ENCODE results near the gene RNFT1.
"Not testable (repeated sequence)": the region's sequence is repeated elsewhere in the genome, so short reads cannot be mapped to it uniquely, and the experiment has no call there.

RNFT1 gene

GRCh38 chr17:59964482-59965328 lies at the start of gene RNFT1:
RNFT1 (minus strand) TSS chr17:59964740; CDS start chr17:59964663, 77 bp downstream.
- DNase-seq (ENCODE audit: low spot score): peak; percentile 95

GRCh38 chr17:60009326-60009725 lies 44.8 kb upstream of the RNFT1 start:
- DNase-seq (ENCODE audit: low spot score): not testable (repeated sequence)

GRCh38 chr17:60008377-60008776 lies 43.8 kb upstream of the RNFT1 start:
- DNase-seq (ENCODE audit: low spot score): not testable (repeated sequence)

GRCh38 chr17:60006160-60006559 lies 41.6 kb upstream of the RNFT1 start:
- peak; percentile 40 for DNase-seq (ENCODE audit: low spot score)

- not testable (repeated sequence) for DNase-seq (ENCODE audit: low spot score)
Observed at GRCh38 chr17:60004561-60004960, 40.0 kb upstream of the RNFT1 start.

- DNase-seq (ENCODE audit: low spot score): not testable (repeated sequence)
Observed at GRCh38 chr17:60002405-60002804, 37.9 kb upstream of the RNFT1 start.

- DNase-seq (ENCODE audit: low spot score): not testable (repeated sequence)
Observed at GRCh38 chr17:59996608-59997007, 32.1 kb upstream of the RNFT1 start.

GRCh38 chr17:59975166-59975565 lies 10.6 kb upstream of the RNFT1 start:
- DNase-seq (ENCODE audit: low spot score): not testable (repeated sequence)

GRCh38 chr17:59973483-59973882 lies 8.9 kb upstream of the RNFT1 start:
- not testable (repeated sequence) for DNase-seq (ENCODE audit: low spot score)

- DNase-seq (ENCODE audit: low spot score): no peak
Observed at GRCh38 chr17:59972778-59973177, 8.2 kb upstream of the RNFT1 start.

GRCh38 chr17:59971771-59972170 lies 7.2 kb upstream of the RNFT1 start:
- not testable (repeated sequence) for DNase-seq (ENCODE audit: low spot score)

- DNase-seq (ENCODE audit: low spot score): peak; percentile 63
Observed at GRCh38 chr17:59963738-59964481, 630 bp downstream of the RNFT1 start.

- no peak for DNase-seq (ENCODE audit: low spot score)
Observed at GRCh38 chr17:59962739-59963318, 1.7 kb downstream of the RNFT1 start.

GRCh38 chr17:59959574-59959973 lies 5.0 kb downstream of the RNFT1 start:
- DNase-seq (ENCODE audit: low spot score): not testable (repeated sequence)

GRCh38 chr17:59954856-59955255 lies 9.7 kb downstream of the RNFT1 start:
- DNase-seq (ENCODE audit: low spot score): no peak

- DNase-seq (ENCODE audit: low spot score): no peak
Observed at GRCh38 chr17:59950049-59950448, 14.5 kb downstream of the RNFT1 start.

- DNase-seq (ENCODE audit: low spot score): not testable (repeated sequence)
Observed at GRCh38 chr17:59947310-59947709, 17.2 kb downstream of the RNFT1 start.

- DNase-seq (ENCODE audit: low spot score): not testable (repeated sequence)
Observed at GRCh38 chr17:59946433-59946832, 18.1 kb downstream of the RNFT1 start.

- DNase-seq (ENCODE audit: low spot score): no peak
Observed at GRCh38 chr17:59941131-59941530, 23.4 kb downstream of the RNFT1 start.

- DNase-seq (ENCODE audit: low spot score): not testable (repeated sequence)
Observed at GRCh38 chr17:59940697-59941096, 23.8 kb downstream of the RNFT1 start.

- DNase-seq (ENCODE audit: low spot score): not testable (repeated sequence)
Observed at GRCh38 chr17:59933317-59933716, 31.2 kb downstream of the RNFT1 start.

- DNase-seq (ENCODE audit: low spot score): not testable (repeated sequence)
Observed at GRCh38 chr17:59930768-59931167, 33.8 kb downstream of the RNFT1 start.

GRCh38 chr17:59930121-59930520 lies 34.4 kb downstream of the RNFT1 start:
- not testable (repeated sequence) for DNase-seq (ENCODE audit: low spot score)

Data from ecto neural progenitor cell (in vitro differentiated cells).